ENCODE measurements around the gene ESYT2.

The ESYT2 gene

DNA sequence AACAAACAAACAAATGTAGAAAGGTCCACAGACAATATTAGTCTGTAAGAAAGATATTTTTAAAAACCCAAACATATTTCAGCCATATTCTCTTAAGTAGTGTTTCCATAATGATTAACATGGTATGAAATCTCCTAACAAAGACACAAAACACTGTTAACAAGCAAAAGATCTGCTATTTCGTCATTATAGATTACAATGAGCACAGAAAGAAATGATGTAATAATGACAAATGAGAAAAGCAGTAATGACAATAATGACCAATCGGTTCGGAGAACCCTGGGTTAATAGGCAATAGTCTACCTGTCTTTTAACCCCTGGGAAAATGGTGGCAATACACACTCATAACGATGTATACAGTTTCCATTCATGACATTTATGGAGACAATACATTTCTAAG, 85.2 kb downstream of the ESYT2 start:
- no peak for DNase-seq (ENCODE audit: low read depth in 2 of 2)

- no peak for DNase-seq (ENCODE audit: low read depth in 2 of 2)
Measured at GRCh38 chr7:158743219-158743618, 86.1 kb downstream of the ESYT2 start.

DNA sequence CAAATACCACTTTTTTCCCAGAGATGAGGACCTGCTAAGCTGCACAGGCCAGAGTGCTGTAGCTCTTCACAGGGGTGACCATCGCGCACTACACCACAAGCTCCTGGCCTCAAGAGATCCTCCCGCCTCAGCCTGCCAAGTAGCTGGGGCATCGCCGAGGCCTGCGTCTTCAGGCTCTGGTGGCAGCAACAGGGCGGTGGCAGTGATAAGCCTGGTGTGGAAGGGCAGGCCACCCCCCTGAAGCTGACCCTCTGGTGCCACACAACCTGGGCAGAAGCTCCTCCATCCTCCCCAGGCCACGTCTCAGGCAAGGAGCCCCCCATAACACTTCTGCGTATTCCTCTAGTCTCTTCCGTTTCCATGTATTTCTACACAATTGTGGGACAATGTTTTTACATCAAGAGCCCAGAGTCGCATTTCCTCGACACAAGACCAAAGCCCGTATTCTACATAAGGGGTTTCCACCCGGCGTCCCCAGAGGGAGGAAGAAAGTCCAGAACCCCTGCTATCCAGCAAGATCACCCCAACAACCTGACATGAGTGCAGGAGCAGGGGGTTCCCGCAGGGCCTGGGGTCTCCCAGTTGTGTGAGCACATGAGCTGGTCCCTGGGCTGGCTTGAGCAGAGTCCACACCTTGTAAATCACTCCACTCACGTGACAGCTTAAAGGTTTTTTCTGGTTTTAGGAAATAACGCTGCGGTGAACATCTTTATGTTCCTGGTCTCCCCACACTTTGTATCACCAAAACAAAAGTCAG, 87.1 kb downstream of the ESYT2 start:
- no peak for DNase-seq (ENCODE audit: low read depth in 2 of 2)

GRCh38 chr7:158741294-158741666, 88.0 kb downstream of the ESYT2 start:
- no peak for DNase-seq (ENCODE audit: low read depth in 2 of 2)

DNA sequence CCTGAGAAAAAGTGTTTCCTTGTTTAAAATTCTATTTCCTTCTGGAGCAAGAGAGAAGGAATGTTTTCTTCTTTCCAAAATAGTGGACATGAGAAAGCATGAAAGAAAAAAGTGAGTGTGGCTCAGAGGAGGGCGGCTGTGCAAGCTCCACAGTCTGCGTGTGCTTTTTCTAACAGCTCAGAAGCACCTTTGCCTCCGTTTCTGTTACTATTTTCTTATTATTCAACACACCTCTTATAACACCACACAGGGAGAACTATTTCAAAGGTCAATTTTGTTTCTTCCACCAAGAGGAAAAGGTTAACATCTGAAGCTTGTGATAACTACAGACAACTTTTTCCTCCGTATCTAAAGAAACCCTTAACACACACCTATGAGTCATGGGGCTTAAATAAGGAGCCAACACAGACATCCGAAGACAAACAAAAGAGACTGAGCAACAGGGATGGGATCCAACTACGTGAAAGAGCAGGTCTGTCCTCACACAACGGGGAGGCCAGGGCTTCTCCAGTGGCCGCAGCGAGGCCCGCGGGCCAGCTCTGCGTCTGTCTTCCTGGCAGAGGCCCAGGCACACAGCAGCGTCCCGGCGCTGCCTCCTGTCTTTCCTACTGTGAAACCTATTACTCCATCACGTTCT, 88.5 kb downstream of the ESYT2 start:
- no peak for DNase-seq (ENCODE audit: low read depth in 2 of 2)

- no peak for DNase-seq (ENCODE audit: low read depth in 2 of 2)
Measured at GRCh38 chr7:158740013-158740656, 89.2 kb downstream of the ESYT2 start.

DNA sequence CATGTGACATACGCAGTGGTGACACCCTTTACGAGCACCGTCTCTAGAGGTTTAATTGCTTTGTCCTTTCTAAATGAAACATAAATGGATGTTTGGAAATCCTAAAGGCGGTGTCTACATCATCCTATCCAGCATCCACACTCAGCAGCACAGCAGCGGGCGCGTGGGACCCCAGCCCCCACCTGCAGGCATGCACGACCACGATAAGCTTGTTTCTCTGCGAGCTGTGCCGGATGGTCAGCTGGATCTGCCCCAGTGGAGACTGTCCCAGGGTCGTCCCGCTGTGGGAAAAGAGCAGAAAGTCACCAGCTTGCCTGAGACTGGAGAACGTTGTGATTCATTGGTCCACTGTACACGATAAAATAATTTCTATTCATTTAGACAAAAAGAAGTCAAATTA, 90.5 kb downstream of the ESYT2 start:
- DNase-seq (ENCODE audit: low read depth in 2 of 2) = no peak

- no peak for DNase-seq (ENCODE audit: low read depth in 2 of 2)
Measured at GRCh38 chr7:158737064-158737695, 92.1 kb downstream of the ESYT2 start.

DNA sequence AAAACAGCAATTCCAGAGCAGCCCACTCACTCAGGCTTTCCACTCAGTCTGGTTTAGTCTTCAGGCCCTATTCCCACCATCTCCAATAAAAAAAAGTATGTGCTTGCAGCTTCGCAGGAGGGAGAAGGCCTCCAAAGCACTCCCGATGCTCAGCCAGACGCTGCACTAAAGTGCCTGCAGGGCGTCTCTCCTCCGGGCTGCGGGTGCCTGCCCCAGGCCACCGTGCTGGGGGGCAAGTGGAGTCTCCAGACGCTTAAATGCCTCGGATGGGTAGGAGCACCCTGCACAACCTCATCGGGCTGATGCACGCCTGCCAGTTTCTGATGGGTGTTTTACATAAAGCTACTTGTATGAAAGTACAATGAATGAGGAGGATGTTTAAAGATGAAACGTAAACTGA, 93.4 kb downstream of the ESYT2 start:
- no peak for DNase-seq (ENCODE audit: low read depth in 2 of 2)

GRCh38 chr7:158734861-158735260, 94.4 kb downstream of the ESYT2 start:
- DNase-seq (ENCODE audit: low read depth in 2 of 2) = no peak

DNA sequence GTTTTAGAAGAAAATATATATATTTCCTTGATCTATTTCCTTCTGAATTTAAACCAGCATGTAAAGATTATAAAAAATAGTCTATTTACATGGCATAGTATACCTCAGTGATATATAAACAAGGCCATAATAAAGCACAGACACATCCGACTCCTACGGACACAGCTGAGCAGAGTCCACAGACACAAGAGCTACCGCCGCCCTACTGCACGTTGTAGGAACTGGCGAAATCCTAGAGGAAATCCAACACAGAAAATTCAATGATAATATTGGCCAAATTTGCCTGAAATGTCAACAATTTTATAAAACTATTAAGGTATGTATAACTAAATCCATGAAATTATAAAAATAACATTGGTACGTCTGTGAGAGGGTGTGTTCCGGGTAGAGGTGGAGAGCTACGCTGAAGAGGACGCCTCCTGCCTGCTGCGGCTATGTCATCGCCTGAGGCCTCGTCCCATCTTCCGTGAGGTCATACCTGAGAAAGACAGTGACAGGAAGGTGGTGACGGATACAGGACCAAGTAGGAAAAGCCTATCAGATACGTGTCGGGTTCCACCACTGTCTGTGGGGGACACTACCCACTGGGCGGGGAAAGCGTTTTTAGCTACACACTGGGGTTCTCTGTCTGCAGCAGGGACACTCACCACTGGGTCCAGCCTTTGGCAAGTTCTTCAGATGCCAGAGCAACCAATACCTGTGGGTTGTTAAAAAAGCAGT, 95.4 kb downstream of the ESYT2 start:
- DNase-seq (ENCODE audit: low read depth in 2 of 2) = no peak

GRCh38 chr7:158733220-158733519, 96.1 kb downstream of the ESYT2 start:
- DNase-seq (ENCODE audit: low read depth in 2 of 2) = no peak

DNA sequence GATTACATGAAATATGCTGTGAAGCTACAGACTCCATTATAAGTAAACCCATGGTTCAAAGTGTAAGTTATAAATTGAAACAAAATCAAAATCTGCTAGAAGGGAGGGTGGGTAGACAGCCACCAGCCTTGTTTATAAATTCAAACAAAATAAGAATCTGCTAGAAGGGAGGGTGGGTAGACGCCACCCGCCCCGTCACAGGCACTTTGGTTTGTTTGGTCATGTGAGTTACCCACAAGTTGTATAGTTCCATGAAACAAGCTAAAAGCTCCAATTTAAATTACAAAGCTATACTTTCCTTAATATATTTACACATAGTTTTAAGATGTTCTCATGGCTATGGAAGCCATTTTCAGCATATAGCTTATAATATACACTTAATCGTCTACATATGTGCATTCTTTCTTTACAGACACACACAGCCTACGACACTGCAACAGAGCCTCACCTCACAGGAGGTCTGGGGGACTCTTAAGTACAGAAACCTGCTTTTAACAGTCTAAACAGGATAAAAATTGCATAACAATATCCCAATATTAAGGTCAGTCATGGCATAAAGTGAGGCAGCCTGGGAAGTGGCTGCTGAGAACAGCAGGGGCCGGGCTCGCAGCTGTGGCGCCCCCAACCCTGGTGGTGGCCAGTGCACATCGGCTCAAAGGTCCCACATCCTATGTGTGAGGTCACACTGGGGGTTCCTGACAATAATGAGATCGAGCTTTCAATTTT, 96.7 kb downstream of the ESYT2 start:
- DNase-seq (ENCODE audit: low read depth in 2 of 2) = no peak

- DNase-seq (ENCODE audit: low read depth in 2 of 2) = no peak
Measured at GRCh38 chr7:158731761-158732160, 97.5 kb downstream of the ESYT2 start.

- no peak for DNase-seq (ENCODE audit: low read depth in 2 of 2)
Measured at GRCh38 chr7:158730383-158731346, 98.6 kb downstream of the ESYT2 start.

GRCh38 chr7:158729646-158730382, 99.5 kb downstream of the ESYT2 start:
- no peak for DNase-seq (ENCODE audit: low read depth in 2 of 2)

DNA sequence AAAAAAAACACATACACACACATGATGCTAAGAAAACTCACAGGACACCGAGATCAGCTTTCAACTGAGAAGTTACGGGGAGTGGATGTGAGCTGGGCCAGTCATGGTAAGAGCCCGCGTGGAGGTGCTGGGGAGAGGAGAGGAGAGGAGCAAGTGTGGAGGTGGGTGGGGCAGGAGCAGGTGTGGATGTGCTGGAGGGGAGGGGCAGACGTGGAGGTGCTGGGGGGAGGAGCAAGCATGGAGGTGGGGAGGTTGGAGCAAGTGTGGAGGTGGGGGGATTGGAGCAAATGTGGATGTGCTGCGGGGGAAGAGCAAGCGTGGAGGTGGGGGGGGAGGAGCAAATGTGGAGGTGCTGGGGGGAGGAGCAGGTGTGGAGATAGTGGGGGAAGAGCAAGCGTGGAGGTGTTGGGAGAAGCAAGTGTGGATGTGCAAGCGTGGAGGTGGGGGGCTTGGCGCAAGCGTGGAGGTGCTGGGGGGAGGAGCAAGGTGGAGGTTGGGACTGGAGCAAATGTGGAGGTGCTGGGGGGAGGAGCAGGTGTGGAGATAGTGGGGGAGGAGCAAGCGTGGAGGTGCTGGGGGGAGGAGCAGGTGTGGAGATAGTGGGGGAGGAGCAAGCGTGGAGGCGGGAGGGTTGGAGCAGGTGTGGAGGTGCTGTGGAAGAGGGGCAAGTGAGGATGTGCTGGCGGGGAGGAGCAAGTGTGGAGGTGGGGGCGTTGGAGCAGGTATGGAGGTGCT, 100.2 kb downstream of the ESYT2 start:
- no peak for DNase-seq (ENCODE audit: low read depth in 2 of 2)

GRCh38 chr7:158727690-158728089, 101.6 kb downstream of the ESYT2 start:
- no peak for DNase-seq (ENCODE audit: low read depth in 2 of 2)

GRCh38 chr7:158726277-158726807, 103.0 kb downstream of the ESYT2 start:
- DNase-seq (ENCODE audit: low read depth in 2 of 2) = no peak
